ENCODE measurements around the gene C19orf25. TPM values are rescaled to one million over a fixed set of nuclear protein-coding genes. Genes with fewer than 3 reads are reported as not detected.
"Not testable (repeated sequence)": the region's sequence is repeated elsewhere in the genome, so short reads cannot be mapped to it uniquely, and the experiment has no call there.

The C19orf25 gene
- total RNA-seq, 1 donor from 2014 or later: 41.9 TPM

DNA sequence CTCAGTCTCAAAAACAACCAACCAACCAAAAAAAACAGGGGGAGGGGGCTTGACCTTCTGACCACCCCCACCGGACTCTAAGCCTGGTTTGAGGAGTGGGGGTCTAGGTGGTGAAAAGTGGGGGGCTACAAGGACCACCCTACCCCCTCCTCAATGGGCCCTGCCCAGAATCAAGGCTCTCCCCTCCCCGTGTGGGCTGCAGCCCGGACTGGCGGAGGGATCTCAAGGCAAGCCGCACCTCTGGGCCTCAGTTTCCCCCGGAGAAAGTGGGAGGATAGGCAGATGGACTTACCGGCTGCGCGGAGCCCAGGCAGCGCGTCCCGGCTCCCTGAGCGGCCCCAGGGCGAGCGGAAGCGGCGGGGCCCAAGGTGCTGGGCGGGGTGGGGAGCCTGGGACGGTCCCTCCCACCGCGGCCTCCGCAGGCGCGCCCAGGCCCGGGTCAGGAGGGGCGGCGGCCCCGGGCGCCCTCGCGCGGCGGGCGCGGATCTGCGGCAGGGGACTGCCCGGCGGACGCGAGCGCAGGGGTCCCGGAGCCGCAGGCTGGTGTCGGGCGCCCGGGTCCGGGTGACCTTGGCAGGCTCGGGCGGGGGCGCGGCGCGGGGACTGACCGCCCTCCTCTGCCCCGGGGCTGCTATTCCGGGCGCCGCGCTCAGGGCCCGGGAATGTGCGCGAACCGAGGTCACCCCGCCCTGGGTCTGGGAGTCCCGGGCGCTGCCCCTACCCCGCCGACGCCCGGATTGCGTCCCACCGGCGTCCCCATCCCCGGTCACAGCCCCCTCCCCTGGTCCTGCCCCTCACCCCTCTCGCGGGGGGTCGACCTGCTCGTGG lies 33.9 kb upstream of the C19orf25 start, which contains the start of gene ADAMTSL5:
Gene ADAMTSL5, minus strand, starts transcription at position 349 of the 828 bp plus-strand sequence. CDS start 2,076 bp downstream, outside the sequence.
- DNase-seq (ENCODE audit: extremely low read depth, low read depth, low spot score): no peak

DNA sequence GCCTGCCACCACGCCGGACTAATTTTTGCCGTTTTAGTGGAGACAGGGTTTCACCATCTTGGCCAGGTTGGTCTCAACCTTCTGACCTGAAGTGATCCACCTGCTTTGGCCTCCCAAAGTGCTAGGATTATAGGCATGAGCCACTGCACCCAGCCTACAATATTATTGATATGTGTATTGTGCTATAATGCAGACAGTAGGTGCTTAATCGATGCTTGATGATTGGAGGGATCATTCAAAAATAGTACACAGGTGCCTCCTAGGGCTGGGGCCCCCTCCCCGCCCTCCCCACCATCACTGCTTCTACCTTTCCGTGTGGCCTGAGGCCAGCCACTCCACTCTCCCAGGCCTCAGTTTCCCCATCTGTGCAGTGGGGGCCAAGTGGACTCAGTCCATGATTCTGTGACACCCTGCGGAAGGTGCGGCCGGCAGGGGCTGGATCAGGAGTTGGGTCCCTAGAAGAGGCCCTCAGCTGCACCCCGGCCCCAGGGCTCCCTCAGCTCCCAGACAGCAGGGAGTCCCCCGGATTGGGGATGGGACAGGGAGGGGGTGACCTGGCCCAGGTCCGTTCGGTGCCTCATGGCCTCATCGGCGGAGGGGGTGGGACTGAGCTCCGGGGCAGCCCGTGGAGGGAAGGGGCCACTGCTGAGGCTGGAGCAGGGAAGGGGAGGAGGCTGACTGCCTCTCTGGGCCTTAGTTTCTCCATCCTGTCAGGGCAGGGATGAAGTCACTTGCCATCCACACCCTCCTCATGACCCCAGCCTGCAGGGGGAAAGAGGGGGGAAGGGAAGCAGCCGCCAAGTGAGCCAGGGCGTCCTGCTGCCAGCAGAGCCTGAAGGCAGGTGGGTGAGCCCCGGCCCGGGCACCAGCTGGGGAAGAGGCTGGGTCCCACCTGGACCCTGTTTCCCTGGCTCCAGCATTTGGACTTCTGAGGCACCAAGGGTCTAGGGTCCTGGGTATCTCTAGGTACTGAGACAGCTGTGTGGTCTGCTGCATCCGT lies 32.6 kb upstream of the C19orf25 start:
- no peak for DNase-seq (ENCODE audit: extremely low read depth, low read depth, low spot score)

DNA sequence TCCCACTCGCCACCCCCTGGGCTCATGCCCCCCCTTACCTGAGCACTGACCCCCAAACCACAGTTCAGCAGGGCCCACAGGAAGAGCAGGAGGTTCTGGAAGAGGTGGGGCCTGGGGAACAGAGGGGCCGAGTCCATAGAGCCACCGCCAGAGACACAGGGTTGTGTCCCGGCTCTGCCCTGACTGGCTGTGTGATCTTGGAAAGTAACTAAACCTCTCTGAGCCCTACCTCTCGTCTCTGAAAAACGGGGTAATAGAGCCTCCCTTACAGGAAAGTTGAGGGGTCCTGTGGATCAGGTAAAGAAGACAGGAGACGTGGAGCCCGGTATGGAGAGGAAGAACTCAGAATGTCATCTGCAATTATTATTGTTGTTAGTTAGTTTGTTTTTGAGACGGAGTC lies 31.8 kb upstream of the C19orf25 start:
- DNase-seq (ENCODE audit: extremely low read depth, low read depth, low spot score): no peak

DNA sequence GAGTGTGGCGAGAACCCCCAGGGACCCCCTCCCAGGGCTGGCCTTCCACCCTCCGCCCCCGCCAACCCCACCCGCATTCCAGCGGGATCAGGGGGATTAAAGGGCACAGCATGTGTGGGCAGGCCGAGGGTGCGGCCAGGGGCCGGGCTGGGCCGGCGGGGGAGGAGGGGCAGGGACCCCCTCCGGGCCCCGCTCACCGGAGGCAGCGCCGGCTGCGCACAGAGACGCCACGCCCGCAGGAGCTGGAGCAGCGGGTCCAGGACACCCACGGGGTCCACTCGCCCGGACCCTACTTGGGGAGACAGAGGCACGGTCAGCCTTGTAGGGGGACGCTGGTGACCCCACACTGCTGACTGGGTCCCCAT lies 31.4 kb upstream of the C19orf25 start:
- DNase-seq (ENCODE audit: extremely low read depth, low read depth, low spot score): no peak

DNA sequence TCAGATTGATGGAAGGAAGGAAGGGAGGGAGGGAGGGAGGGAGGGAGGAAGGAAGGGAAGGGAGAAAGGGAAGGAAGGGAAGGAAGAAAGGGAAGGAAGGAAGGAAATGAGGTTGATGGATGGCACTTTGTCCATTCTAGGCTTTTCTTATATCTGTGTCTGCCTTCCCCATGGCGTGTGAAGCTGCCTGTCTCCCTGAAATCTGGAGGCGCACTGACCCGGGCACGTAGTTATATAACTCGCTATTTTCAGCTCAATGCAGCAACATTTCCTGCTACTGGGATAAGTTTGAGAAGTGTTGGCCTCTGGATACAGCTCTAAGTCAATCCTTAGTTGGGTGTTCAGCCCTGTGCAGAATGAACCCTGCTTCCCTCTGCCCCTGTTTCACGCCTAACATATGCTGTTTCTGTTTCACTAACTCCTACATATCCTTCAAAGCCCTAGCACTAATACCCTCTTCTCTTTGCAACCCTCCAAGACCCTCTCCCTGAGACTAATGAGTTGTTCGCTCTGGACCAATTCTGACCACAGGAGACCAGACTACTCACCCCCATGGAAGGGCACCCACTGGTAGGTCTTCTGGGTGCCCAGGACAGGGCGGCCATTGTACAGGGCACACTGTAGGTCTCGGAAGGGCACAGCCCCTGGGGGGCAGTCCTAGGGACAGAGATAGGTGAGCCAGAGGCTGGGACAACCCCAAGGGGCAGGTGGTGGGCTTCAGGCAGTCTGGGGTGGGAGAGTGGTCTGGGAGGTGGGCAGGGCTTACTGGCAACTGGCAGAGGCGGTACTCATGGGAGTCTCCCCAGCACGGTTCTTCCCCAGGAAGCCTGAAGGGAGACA lies 30.8 kb upstream of the C19orf25 start:
- DNase-seq (ENCODE audit: extremely low read depth, low read depth, low spot score): no peak

DNA sequence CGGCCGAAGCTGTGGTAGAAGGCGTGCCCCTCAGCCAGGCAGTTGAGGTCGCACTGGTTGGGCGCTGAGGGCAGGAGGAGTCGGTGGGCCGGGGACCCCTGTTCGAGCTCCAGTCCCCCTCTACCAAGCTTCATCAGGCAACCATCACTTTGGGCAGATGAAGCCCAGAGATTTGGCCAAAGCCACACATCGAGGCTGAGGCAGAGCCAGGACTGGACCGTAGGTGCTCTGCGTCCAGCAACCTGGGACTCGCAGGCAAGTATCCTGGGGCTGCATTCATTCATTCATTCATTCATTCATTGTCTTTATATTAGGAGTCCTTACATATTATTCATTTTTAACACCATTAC lies 29.5 kb upstream of the C19orf25 start:
- DNase-seq (ENCODE audit: extremely low read depth, low read depth, low spot score): no peak

DNA sequence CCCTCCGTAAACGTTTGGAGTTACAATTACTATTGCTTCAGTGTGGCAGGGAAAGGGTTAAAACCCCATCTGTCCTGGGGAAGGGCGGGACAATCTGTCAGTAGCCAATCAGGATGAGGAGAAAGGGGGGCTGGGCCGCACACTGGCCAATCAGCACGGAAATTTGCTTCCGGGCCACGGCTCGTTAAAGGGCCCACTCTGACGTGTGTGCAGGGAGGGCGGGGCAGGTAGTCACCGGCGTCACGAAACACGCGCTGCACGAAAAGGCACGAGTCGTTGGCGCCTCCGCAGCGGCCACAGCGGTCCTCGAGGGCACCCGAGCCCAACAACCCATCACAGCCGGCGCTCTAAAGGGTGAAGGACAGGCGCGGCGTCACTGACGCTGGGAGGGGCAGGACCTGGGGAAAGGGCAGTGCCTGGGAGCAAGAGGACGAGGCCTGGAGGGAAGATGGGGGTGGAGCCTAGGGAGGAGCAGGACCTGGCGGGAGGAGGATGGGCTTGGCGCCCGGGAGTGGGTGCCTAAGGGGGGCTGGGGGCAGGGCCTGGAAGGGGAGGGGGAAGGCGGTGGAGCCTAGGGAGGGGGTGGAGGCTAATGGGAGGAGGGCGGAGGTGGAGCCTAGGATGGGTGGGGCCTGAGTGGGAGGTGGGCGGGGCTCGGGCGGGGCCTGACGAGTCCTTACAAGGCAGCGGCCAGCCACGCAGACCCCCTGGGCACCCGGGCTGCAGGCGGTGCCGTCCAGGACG lies 28.9 kb upstream of the C19orf25 start:
- DNase-seq (ENCODE audit: extremely low read depth, low read depth, low spot score): peak; percentile 54

DNA sequence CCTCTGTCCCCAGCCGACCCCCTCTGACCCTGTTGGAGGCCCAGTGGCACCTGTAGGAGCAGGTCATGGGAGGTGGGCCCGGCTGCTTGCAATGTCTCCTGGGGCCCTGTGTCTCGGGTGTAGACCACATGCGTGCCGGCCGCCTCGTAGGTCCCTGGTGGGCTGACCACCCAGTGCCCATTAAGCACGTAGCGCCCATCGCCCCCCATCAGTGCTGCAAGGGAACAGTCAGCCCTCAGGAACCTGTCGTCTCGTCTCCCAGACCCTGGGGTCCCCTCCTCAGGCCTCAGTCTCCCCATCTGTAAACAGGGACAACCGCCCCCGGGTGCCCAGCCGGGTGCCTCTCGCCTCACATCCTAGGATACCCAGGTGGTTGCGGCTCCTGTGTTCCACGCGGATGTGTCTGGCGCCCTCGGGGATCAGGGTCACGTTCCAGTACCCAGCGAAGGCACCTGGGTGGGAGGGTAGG lies 28.2 kb upstream of the C19orf25 start:
- DNase-seq (ENCODE audit: extremely low read depth, low read depth, low spot score): no peak

DNA sequence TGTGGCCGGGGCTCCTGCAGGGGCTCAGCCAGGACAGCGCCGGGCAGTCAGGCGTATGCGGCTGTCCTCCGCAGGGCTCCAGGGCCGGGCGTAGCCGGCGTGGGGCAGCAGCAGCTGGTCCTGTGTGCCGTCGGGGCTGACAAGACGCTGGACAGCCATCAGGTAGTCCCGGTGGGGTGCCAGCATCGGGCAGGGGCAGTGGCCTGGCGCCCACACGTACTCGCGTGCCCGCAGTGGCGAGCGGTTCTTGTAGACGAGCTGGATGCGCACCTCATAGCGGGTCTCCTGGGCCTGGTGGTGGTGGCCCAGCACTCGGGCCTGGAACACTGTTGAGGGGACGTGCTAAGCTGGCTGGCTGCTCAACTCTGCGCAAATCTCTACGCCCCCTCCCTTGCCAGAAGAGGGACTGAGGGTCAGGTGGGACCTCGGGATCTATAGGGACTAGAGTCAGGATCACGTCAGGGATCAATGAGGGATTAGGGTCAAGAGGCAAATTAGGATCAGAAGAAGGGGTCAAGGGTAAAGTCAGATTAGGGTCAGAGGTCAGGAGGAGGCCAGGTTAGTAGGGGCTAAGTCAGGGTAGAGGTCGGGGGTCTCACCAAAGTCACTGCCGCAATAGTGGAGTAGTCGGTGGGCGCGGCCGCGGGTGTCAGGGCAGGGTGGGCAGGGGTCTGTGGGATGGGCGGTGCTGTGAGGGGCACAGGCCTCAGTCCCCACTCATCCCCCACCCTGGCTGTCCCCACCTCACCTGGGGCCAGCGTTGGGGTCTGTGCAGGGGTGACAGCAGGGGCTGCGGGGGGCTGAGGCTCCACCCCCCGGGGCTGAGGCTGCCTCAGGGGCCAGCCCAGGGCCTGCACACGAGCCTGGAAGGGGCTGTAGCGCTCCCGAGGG lies 27.2 kb upstream of the C19orf25 start:
- DNase-seq (ENCODE audit: extremely low read depth, low read depth, low spot score): no peak

DNA sequence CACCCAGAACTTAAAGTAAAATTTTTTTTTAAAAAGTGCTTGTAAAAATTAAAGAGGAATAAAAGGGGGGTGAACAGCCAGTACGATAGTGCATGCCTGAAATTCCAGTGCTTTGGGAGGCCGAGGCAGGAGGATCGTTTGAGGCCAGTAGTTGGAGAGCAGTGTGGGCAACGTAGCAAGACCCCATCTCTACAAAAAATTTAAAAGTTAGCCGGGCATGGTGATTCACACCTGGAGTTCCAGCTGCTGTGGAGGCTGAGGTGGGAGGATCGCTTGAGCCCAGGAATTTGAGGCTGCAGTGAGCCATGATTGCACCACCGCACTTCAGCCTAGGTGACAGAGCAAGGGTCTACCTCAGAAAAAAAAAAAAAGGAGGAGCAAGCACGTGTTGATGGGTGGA lies 26.0 kb upstream of the C19orf25 start:
- DNase-seq (ENCODE audit: extremely low read depth, low read depth, low spot score): no peak

DNA sequence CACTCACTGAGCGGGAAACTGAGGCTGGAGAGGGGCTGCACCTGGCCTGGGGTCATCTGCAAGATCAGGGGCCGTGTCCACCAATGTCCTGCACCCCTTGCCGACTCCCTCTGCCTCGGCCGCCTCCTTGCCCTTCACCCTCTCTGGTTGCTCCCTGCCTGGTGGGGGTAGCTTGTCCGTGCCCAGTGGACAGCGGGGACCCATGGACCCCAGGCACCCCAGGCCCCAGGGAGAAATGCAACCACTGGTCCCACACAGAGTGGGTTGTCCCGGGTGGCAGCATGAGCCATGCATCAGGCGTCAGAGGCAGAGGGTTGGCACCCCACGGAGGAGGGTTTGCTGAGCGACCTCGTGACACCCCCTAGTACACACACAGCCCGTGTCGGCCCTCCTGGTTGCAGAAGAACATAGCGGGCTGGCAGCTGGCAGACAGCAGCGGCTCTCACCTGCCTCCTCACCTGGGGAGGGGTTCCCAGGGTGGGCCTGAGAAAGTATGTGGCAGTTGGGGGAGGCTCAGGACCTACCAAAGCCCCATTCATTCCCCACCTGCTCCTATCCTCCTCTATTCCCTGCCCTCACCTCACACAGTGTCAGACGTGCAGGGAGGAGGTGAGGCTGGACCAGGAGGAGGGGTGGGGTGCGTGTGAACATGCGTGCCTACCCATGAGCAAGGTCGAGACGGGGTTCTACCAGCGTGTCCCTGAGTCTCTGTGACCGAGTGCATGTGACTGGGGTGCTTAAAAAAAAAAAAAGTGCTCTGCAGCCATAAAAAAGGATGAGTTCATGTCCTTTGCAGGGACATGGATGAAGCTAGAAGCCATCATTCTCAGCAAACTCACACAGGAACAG lies 25.1 kb upstream of the C19orf25 start:
- DNase-seq (ENCODE audit: extremely low read depth, low read depth, low spot score): no peak

DNA sequence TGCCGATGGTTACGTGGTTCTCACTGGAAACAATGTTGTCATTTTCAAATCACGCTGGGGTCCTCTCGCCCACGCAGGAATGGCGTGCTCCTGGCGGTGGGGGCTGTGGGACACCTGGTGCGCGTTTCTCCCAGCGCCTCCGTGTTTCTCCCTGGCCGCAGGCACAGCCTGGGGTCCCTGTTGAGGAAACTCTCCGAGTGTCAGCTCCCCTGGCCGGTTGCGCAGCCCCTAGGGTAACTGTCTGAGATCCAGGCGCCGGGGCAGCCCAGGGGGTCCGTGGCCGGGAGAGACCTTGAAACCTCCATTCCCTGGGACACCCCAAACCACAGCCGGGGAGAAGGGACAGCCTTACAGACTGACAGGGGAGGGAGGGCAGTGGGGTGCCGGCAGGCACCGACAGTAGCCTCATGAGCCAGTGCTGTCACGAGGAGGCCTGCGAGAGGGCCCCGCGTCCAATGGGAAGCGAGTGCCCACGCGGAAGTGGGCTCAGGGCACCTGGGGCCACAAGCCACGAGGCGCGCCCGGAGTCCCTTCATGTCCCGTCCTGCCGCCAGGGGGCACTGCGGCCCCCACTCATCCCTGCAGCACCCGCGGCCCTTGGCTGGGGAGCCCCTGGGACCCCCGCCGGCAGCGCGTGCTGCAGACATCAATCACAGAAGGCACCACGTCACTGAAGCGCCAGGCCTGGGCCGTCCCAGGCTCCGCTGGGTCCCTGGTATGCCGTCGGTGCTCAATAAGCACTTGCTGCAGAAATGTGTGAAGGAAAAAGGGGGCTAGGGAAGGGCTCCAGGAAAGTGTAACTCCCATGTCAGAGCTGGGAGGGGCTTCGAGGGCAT lies 24.3 kb upstream of the C19orf25 start:
- DNase-seq (ENCODE audit: extremely low read depth, low read depth, low spot score): no peak

DNA sequence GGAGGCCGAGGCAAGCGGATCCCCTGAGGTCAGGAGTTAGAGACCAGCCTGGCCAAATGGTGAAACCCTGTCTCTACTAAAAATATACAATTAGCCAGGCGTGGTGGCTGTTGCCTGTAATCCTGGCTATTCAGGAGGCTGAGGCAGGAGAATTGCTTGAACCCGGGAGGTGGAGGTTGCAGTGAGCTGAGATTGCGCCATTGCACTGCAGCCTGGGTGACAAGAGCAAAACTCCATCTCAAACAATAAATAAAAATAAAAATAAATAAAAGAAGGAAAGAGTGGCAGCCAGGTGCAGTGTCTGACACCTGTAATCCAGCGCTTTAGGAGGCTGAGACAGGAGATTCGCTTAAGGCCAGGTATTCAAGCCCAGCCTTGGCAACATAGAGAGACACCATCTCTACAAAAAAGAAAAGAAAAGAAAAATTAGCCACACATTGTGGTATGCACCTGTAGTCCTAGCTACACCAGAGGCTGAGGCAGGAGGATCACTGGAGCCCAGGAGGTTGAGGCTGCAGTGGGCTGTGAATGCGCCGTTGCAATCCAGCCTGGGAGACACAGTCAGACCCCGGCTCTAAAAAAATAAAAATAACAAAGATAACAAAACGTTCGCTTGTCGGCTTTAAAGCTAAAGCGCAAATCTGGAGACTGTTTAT lies 23.5 kb upstream of the C19orf25 start:
- DNase-seq (ENCODE audit: extremely low read depth, low read depth, low spot score): no peak

DNA sequence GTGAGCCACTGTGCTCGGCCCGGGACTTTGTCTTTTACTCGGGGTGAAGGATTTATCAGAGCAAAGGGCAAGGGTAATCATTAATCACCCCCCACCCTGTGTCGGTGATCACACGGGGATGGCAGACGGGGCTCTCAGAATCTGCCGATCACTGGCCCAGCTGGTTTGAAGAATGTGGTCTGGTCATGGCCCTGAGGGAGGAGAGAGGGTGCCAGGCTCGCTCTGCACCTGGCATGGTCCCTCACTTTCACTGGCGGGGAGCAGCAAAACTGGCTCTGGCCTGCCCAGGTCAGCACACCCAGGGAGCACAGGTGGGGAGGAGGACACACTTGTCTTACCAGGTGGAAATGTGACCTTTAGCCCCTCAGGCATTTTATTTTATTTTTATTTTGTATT lies 22.2 kb upstream of the C19orf25 start:
- DNase-seq (ENCODE audit: extremely low read depth, low read depth, low spot score): no peak

DNA sequence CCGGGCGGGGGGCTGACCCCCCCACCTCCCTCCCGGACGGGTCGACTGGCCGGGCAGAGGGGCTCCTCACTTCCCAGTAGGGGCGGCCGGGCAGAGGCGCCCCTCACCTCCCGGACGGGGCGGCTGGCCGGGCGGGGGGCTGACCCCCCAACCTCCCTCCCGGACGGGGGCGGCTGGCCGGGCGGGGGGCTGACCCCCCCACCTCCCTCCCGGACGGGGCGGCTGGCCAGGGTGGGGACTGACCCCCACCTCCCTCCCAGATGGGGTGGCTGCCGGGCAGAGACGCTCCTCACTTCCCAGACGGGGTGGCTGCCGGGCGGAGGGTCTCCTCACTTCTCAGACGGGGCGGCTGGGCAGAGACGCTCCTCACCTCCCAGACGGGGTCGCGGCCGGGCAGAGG lies 20.2 kb upstream of the C19orf25 start:
- DNase-seq (ENCODE audit: extremely low read depth, low read depth, low spot score): not testable (repeated sequence)

DNA sequence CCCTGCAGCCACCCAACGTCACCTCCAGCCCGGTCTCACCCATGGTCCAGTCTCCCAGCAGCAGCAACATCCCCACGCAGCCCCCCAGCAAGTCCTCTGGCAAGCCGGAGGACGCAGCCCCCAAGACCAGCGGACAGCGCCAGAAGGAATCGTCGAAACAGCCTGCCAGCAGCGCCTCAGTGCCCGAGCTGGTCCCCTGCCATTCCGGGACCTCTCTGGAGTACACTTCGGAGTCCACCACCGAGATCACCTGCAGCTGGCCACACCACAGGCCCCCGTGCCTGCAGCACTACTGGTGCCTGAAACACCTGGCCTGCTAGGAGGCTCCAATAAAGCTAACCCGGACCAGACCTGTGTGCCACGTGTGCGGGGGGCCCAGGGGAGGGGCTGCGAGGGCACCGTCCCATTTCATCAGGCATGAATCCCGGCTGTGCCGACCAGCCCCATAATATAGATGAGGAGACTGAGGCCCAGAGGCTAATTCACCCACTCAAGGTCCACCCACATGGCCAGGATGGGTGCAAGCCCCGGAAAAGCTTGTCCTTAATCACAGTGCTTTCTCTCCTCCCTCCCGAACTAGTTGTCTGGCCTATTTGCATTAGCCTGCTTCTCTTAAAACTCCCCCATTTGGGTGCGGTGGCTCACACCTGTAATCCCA lies 18.7 kb upstream of the C19orf25 start:
- no peak for DNase-seq (ENCODE audit: extremely low read depth, low read depth, low spot score)
